Measurements from ENCODE around the gene CSF1.

Gene CSF1

GRCh38 chr1:109883248-109883955 is 27.2 kb upstream of the CSF1 start:
- no peak for DNase-seq

GRCh38 chr1:109884242-109884891 is 26.3 kb upstream of the CSF1 start:
- DNase-seq = no peak

- DNase-seq = no peak
These were observed 25.1 kb upstream of the CSF1 start for GRCh38 chr1:109885589-109885988.

- DNase-seq = no peak
These were observed 23.8 kb upstream of the CSF1 start for GRCh38 chr1:109886827-109887226.

- no peak for DNase-seq
These were observed 23.4 kb upstream of the CSF1 start for GRCh38 chr1:109887271-109887670.

GRCh38 chr1:109887884-109888283 is 22.8 kb upstream of the CSF1 start:
- DNase-seq = no peak

GRCh38 chr1:109889094-109889493 is 21.6 kb upstream of the CSF1 start:
- DNase-seq = no peak

- no peak for DNase-seq
These were observed 20.3 kb upstream of the CSF1 start for GRCh38 chr1:109890115-109890953.

GRCh38 chr1:109891930-109892329 is 18.7 kb upstream of the CSF1 start:
- no peak for DNase-seq

- DNase-seq = no peak
These were observed 17.9 kb upstream of the CSF1 start for GRCh38 chr1:109892561-109893368.

GRCh38 chr1:109893532-109894171 is 17.0 kb upstream of the CSF1 start:
- no peak for DNase-seq

- no peak for DNase-seq
These were observed 15.6 kb upstream of the CSF1 start for GRCh38 chr1:109894823-109895719.

GRCh38 chr1:109895720-109896504 is 14.7 kb upstream of the CSF1 start:
- no peak for DNase-seq

- DNase-seq = no peak
These were observed 14.0 kb upstream of the CSF1 start for GRCh38 chr1:109896681-109897080.

- DNase-seq = no peak
These were observed 13.2 kb upstream of the CSF1 start for GRCh38 chr1:109897259-109897955.

GRCh38 chr1:109898842-109899241 is 11.8 kb upstream of the CSF1 start:
- DNase-seq = no peak

GRCh38 chr1:109901141-109901523 is 9.5 kb upstream of the CSF1 start:
- DNase-seq = no peak

GRCh38 chr1:109901524-109902145 is 9.0 kb upstream of the CSF1 start:
- no peak for DNase-seq

- no peak for DNase-seq
These were observed 8.3 kb upstream of the CSF1 start for GRCh38 chr1:109902204-109902985.
